Measurements from ENCODE around the gene ENTPD2.
"Not testable (repeated sequence)": the region's sequence is repeated elsewhere in the genome, so short reads cannot be mapped to it uniquely, and the experiment has no call there.

The ENTPD2 gene

DNA sequence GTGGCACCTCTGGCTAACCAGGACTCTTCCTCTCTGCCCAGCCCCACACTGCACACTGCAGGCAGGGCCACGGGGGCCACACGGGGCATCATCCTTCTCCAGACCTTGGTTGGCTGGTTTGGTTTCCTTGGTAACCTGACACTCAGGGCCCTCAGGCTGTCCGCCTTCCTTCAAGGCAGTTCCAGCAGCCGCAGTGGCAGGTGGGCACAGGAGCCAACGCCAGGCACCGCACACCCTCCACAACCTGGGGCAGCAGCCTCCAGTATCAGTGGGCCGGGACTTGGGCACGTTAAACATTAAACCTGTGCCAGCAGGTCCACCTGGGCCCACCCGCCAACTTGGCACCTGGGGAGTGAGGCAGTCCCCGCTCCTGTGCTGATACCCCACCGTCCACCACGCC is 9.8 kb downstream of the ENTPD2 start:
- no peak for DNase-seq

- DNase-seq, result no peak
Observed at GRCh38 chr9:137042751-137043727, 10.8 kb downstream of the ENTPD2 start.

DNA sequence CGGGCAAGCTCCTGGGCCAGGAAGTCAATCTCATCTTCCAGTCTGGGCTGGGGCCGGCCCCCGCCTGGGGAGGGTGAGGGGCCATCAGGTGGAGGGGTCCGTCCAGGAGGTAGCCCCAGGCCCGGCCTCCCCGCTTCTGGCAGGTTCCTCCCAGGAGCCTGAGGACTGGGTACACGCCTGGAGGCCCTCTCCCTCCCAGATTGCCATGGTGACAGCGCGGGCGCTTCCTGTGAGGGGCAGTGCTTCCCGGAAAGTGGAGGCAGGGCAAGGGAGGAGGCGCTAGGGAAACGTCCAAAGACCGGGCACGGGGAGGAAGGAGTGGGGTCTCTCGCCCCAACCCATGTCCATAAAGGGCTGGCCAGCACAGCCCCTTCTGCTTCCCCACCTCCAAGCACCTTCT is 12.7 kb downstream of the ENTPD2 start:
- DNase-seq, result no peak

GRCh38 chr9:137040568-137040967 is 13.3 kb downstream of the ENTPD2 start:
- no peak for DNase-seq

DNA sequence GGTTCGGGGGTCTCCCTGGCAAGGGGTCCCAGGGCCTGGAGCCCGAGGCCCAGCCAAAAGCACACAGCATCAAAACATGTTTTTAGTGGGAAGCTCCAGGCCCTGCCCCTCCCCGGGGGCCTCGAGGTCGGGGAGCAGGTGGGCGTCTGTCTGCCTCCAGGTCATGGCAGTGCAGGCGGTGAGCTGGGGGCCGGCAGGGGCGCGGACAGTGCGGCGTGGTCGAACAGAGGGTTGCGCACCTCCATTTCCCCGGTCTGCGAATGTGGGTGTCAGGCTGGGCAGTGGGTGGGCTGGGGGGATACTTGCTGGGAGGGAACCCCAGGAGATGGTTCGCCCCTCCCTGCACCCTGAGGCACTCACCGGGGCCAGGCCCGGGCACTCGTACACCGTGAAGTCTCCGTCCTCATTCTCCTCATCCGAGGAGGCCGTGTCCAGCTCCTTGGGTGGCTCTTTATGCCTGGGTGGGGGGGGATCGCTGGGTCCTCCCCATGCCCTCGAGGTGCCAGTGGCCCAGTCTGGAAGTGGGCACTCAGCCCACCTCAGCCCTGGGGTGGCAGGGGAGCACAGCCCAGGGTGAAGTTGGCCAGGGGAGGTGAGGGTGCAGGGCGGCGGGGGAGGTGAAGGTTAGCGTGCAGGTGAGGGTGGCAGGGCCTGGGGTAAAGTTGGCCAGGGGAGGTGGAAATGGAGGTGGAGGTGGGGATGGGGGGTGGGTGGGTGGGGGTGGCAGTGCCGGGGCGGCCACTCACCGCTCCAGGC is 14.1 kb downstream of the ENTPD2 start:
- DNase-seq, result no peak

- no peak for DNase-seq
Observed at GRCh38 chr9:137038916-137039315, 14.9 kb downstream of the ENTPD2 start.

- DNase-seq, result no peak
Observed at GRCh38 chr9:137037483-137037882, 16.4 kb downstream of the ENTPD2 start.

DNA sequence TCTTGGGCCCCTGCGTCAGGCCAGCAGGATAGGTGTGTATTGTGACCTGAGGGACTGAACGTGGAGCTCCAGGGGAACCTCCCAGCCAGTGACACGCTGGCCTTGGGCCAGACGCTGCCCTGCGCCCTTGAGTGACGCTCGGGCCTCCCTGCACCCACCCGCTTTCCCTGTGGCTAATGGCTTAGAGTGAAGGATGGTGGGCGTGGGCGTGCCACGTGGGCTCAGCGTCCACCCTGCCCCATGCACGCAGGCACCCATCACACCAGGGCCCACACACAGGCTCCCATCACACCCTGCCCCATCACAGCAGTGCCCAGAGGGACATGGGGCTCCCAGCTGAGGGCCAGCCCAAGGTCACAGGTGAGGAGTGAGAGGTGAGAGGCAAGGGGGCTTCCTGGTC is 16.8 kb downstream of the ENTPD2 start:
- no peak for DNase-seq

GRCh38 chr9:137035937-137036336 is 17.9 kb downstream of the ENTPD2 start:
- no peak for DNase-seq

DNA sequence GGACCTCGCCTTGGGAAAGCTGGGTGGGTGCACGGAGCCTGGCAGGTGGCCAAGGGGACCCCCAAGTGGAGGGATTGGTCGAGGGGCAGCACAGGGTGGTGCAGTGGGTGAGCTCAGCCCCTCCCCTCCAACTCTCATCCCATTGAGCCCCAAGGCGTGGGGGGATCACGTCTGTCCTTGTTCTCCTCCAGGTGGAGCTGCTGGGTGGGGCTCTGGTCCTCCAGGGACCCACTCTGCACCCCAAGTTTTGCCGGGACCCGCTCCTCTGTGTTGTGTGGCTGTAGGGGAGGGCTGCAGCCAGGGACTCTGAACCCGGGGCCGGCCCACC is 18.4 kb downstream of the ENTPD2 start:
- no peak for DNase-seq

- peak; percentile 67 to 86 (median 78) for DNase-seq
Observed at GRCh38 chr9:137034709-137035506, 19.0 kb downstream of the ENTPD2 start.

GRCh38 chr9:137034039-137034708 is 19.7 kb downstream of the ENTPD2 start:
- peak in 1 of 6 experiments; percentile 43 for DNase-seq

GRCh38 chr9:137033481-137033880 is 20.4 kb downstream of the ENTPD2 start:
- not testable (repeated sequence) for DNase-seq

- no peak for DNase-seq
Observed at GRCh38 chr9:137032858-137033257, 21.0 kb downstream of the ENTPD2 start.

DNA sequence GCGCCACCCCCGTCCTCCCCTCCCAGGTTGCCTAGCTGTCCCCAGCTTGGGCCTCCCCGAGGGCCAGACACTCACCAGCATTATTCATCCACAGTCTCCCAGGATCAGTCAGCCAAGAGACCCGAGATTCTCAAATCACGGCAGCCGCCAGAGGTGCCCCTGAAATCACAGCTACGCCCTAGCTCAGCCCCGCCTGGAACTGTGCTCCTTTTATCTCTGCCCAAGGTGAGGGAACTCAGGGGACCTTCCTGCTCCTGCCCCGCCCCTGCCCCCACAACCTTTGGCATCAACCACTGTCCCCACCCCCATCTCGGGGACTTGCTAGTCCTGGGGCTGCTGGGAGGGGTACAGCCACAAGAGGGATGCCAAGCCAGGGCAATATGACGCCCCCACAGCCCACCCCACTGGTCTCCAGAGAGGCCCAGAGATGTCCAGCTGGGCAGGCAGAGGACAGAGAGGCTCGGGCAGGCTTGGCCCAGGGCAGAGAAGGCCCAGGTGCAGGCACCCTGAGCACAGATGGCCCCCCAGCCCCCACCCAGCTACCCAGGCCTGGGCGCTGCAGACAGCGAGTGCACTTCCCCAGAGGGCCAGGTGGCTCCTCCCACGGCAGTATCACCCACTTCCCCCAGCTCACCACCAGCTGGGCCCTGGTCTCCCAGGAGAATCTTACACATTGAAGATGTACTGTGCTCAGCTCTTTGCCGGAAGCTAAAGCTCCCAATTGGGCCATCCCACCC is 21.8 kb downstream of the ENTPD2 start, which contains the start of gene FUT7:
Gene FUT7 (minus strand): TSS at position 185 of the 737 bp plus-strand sequence. CDS start 97 bp downstream, at position 88.
- DNase-seq, result no peak

DNA sequence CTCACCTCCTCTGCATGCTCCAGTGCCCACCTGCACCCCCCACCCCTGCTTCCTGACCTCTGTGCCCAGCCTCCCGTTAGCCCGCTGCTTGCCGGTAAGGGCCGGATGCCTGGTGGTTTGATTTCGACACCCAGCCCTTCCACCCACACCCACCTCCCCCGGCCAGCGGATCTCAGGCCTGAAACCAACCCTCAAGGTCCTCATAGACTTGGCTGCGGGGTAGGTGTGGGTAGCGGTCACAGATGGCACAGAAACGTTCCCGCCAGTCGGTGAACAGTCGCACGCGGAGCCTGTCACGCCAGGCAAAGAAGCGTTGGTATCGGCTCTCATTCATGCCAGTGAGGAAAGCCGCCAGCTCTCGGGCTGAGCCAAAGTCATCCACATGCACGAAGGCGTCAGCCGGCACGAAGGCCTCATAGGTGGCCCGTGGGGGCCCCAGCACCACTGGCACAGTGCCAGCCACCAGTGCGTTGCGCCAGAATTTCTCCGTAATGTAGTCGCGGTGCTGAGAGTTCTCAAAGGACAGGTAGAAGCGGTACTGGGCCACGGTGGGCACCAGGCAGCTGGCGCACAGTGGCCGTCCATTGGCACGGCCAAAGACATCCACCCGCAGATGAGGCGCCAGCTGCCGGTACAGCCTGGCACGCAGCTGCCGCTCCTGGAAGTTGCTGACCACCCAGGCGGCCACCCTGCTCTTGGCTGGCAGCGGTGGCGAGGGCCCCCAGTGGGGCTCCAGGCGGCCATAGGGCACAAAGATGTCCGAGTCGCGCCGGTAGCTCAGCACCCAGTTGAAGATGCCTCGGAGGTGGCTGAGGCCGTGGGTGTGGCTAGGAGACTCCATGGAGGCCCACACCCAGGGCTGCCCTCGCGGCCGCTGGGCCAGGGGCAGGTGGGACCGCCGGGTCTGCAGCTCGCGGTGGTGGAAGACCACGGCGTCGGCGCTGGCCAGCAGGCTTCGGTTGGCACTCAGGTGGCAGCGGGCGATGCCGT is 23.0 kb downstream of the ENTPD2 start:
- peak in 1 of 6 experiments; percentile 13 for DNase-seq

GRCh38 chr9:137030006-137030405 is 23.9 kb downstream of the ENTPD2 start:
- DNase-seq, result no peak

DNA sequence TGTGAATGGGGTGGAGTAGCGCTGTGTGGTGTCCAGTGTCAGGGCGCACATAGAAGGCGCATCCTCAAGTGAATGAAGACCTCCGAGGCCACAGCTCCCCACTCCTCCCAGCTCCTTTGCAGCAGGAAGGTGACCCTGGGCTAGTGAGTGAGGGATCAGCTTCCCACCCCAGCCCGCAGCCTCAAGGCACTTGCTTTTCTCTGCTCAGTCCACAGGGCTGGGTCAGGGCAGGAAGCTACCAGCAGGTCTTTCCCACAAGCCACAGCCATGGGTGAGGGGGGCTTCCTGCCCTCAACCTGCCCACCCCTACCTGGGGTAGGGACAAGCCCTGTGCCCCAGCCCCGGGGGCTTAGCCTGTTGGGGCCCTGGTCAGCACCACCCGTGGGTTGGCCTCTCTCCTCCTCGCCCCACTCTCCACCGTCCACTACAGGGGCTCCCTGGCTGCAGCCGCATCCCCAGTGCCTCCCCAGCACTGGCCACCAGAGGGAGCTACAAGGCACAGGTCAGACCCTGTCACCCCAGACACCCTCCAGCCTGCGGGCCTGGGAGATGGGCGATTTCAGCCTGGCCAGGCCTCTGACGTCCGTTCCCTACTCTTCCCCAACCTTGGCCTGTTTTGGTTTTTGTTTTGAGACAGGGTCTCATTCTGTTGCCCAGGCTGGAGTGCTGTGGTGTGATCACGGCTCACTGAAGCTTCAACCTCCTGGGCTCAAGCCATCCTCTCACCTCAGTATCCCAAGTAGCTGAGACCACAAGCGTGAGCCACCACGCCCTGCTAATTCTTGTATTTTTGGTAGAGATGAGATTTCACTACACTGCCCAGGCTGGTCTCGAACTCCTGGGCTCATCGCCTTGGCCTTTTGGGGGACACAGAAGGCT is 24.6 kb downstream of the ENTPD2 start:
- peak; percentile 20 to 63 (median 52) for DNase-seq
